ENCODE results near the gene DNPH1.

Gene DNPH1

DNA sequence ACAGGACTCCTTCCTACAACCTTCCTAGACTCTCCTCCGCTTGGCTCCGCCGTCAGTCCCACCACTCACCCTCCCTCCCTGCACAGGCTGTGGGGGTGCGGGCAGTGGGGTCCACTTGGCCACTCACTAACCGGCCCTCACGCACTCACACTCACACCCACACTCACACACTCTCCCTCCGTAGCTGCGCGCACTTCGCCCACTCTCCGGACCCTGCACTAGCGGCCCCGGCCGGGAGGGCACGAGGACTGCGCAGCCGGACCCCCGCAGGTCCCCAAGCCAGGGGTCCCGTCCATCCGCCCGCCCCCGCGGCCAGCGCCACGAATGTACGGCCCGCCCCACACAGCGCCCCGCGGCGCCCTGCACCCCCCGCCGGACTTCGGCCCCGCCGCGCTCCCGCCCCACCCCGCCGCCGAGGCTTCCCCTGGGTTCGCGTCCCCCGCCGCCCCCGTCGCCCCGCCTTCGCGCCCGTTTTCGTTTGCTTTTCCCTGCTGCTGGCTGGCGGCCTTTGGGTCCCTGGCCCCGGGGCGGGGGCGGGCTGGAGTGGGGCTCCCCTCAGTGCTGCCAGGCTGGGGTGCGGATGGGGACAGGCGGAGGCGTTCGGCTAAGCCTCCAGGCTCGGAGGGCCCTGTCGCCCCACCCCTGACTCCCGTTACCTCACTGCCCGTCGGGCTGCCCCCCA is 45.8 kb upstream of the DNPH1 start:
- DNase-seq (ENCODE audit: low read depth), result no peak
- no peak for TF ChIP-seq CTCF (IDR thresholded peaks at IDR 0.05; ENCODE audit: low read depth, low read length, missing control alignments)
- H3K4me3 ChIP-seq (ENCODE audit: low read depth, low read length), result peak overlapping the region; percentile 23

- H3K4me3 ChIP-seq (ENCODE audit: low read depth, low read length), result no peak overlapping the region
- DNase-seq (ENCODE audit: low read depth), result no peak
These were observed 45.0 kb upstream of the DNPH1 start for GRCh38 chr6:43274127-43274915.

GRCh38 chr6:43273707-43274106 is 44.4 kb upstream of the DNPH1 start:
- no peak overlapping the region for H3K4me3 ChIP-seq (ENCODE audit: low read depth, low read length)
- TF ChIP-seq CTCF (IDR thresholded peaks at IDR 0.05; ENCODE audit: low read depth, low read length, missing control alignments), result no peak
- DNase-seq (ENCODE audit: low read depth), result no peak

More at GRCh38 chr6:43274127-43274915, 45.0 kb upstream of the DNPH1 start:
- no peak for TF ChIP-seq CTCF (IDR thresholded peaks at IDR 0.05; ENCODE audit: low read depth, low read length, missing control alignments)

DNA sequence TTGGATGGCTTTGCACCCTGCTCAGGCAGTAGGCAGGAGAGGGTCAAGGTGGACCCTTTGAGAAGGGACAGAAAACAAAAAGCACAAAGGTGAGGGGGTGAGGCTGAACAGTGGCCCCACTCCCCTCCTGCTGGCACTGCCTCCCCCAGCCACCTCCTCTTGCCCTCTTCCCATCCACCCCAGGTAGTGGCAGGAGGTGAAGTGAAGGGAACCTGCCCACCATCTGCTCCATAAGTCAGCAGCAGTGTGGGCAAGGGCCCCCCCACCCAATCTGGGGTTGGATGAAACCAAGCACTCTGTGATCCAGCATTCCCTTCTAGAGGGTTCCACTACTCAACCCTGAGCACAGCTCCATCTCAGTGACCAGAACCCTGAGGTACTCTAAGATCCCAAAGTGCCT is 42.7 kb upstream of the DNPH1 start:
- DNase-seq (ENCODE audit: low read depth), result no peak
- TF ChIP-seq CTCF (IDR thresholded peaks at IDR 0.05; ENCODE audit: low read depth, low read length, missing control alignments), result no peak
- H3K4me3 ChIP-seq (ENCODE audit: low read depth, low read length), result no peak overlapping the region

- TF ChIP-seq CTCF (IDR thresholded peaks at IDR 0.05; ENCODE audit: low read depth, low read length, missing control alignments), result no peak
These were observed 42.0 kb upstream of the DNPH1 start for GRCh38 chr6:43271103-43271815.

DNA sequence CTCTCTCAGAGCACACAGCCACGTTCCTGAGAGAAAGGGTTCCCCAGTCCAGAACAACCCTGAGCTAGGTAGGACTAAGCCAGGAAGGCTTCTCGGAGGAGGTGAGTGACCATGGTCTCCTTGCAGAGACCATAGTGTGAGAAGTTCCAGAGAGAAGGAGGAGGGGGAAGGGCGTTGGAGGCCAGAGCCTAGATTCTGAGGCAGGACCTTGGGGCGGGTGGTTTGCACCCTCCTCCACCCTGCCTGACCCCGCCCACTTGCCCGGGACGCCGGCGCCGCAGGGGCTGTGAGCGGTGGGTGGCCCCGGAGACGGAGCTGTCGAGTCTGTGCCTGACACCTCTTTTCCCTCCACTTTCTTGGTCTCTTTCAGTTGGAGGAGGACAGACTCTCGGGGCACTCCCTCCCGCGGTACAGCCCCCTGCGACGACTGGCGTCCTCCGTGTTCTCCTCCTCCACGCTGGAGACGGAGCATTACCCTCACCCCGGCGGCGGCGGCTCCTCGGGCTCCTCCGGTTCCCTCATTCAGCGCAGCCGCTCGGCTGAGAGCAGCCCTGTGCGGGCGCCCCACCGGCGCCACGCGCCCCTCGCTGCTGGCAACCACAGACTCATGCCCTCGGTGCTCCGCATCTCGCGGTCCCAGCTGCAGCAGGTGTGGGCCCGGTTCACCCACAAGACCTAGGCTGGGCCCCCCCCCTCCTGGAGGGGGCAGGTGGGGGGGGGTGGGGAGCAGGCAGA is 40.2 kb upstream of the DNPH1 start:
- H3K4me3 ChIP-seq (ENCODE audit: low read depth, low read length), result peak overlapping the region; percentile 22
- DNase-seq (ENCODE audit: low read depth), result no peak
- TF ChIP-seq CTCF (IDR thresholded peaks at IDR 0.05; ENCODE audit: low read depth, low read length, missing control alignments), result no peak

More at GRCh38 chr6:43271103-43271815, 42.0 kb upstream of the DNPH1 start:
- no peak overlapping the region for H3K4me3 ChIP-seq (ENCODE audit: low read depth, low read length)
- no peak for DNase-seq (ENCODE audit: low read depth)
